ENCODE results near the gene DECR2.
A peak's percentile ranks its signal among the peaks of the same experiment; 100 is the strongest.
"Not testable (repeated sequence)": the region's sequence is repeated elsewhere in the genome, so short reads cannot be mapped to it uniquely, and the experiment has no call there.

DECR2 gene

GRCh38 chr16:405548-406506 lies 4.1 kb downstream of the DECR2 start:
- no peak for DNase-seq

DNA sequence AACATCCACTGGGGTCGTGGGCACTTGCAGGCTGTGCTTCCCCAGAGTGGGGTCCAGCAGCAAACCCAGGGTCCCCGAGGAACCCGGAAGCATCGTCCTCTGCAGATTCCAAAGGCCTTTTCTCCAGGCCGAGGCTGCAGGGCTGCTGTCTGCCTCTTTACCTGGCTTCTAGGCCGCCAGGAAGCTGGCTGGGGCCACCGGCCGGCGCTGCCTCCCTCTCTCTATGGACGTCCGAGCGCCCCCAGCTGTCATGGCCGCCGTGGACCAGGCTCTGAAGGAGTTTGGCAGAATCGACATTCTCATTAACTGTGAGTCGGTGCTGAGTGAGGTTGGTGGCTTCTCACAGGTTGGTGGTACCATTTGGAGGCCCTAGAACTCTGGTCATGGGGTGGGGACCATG lies 5.6 kb downstream of the DECR2 start:
- no peak for DNase-seq

DNA sequence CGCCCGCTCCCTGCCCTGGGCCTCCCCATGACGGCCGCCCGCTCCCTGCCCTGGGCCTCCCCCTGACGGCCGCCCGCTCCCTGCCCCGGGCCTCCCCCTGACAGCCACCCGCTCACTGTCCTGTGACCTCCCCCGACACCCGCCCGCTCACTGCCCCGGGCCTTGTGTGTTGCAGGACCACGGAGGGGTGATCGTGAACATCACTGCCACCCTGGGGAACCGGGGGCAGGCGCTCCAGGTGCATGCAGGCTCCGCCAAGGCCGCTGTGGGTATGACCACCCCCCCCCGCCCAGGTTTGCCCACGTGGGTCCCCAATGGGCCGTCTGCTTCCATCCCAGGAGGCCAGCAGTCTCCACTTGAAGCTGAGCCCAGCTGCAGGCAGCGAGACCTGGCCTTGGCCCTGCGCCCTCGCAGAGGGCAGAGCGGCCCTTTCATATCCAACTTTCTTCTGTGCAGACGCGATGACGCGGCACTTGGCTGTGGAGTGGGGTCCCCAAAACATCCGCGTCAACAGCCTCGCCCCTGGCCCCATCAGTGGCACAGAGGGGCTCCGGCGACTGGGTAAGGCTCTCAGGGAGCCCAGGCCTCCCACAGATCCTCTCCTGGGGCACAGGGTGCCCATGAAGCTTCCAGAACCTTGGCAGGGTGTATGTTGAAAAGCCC lies 9.0 kb downstream of the DECR2 start:
- no peak for DNase-seq

DNA sequence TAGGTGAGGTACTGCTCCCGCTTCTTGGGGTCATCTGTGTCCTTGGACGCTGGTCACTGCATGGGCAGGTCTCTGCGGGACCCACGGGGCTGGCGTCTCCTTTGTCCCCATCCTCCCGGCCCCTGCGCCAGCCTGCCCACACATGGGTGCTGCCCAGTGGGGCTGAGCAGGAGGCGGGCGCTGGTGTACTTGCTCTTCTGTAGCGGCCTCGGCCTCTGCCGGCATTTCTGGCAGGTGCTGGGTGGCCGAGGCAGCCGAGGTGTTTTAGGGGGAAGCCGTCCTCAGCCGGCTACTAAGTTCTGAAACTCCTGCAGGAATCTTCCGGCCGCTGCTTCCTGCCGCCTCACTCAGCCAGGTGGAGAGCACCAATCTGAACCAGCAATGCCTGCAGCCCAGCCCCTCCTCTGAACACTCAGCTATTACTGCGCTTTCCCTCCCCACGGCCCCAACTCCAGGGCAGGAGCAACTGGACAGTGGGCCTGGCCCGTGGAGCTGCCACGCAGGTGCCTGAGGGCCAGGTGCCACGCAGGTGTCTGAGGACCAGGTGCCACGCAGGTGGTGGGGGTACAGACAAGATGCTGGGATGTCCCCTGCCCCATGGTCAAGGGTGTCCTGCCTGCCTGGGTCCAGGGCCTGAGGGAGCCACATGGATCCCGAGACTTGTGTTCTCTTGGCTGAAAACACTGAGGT lies 10.0 kb downstream of the DECR2 start:
- DNase-seq: no peak

GRCh38 chr16:414395-415169 lies 12.9 kb downstream of the DECR2 start:
- DNase-seq: no peak

DNA sequence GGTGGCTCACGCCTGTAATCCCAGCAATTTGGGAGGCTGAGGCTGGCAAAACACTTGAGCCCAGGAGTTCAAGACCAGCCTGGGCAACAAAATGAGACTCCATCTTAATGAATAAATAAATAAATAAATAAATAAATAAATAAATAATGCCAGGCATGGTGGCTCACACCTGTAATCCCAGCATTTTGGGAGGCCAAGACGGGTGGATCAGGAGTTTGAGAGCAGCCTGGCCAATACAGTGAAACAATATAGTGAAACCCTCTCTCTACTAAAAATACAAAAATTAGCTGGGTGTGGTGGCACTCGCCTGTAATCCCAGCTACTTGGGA lies 13.4 kb downstream of the DECR2 start:
- DNase-seq: not testable (repeated sequence)

DNA sequence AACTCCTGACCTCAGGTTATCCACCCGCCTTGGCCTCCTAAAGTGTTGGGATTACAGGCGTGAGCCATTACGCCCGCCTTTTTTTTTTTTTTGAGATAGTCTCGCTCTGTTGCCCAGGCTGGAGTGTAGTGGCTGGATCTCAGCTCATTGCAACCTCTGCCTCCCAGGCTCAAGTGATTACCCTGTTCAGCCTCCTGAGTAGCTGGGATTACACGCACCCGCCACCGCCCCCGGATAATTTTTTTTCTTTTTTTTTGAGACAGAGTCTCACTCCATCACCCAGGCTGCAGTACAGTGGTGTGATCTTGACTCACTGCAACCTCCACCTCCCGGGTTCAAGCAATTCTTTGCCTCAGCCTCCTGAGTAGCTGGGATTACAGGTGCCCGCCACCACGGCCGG lies 20.5 kb downstream of the DECR2 start:
- DNase-seq: not testable (repeated sequence)

DNA sequence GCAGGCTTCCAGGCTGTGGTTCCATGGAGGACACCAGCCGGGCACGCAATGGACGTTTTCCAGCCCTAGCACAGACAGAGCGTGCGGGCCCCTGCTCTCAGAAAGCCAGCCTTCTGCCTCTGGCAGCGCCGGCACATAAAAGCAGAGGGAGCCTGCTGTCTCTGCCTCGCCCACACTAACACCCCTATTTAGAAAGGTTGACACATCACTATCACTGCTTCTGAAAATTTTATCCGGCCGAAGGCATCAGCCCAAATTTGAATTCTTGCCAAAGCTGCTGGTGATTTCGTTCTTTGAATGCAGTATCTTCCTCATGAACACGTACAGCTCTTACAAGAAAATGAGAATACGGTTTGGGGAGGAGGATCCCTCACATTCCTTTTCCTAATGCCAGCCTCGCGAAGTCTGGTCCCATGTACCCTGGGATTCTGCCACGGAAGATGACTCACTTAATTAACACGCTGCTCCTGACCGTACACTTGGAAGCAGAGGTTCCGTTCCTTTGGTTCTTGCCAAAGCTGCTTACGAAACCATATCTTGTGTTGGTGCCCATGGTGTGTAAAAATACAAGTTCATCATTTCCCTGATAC lies 22.4 kb downstream of the DECR2 start:
- DNase-seq: no peak

DNA sequence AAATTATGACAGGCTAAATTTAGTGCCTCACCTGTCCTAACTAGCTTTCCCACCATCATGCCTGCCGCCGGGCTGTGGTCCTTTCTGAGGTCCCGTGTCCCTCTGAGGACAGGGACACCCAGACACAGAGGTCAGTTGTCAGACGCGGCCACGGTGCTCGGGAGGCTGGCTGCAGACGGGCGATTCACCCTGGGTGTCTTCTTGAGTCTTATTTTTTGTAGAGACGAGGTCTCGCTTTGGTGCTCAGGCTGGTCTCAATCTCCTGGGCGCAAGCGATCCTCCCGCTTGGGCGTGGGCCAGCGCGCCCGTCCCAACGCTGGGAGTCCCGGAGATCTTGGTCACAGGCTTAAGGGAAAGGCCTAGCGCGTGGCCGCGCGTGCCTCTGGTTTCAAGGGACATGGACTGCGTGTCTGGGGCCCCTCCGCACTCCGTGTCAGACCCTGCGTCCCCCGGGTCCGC lies 23.0 kb downstream of the DECR2 start:
- DNase-seq: no peak

DNA sequence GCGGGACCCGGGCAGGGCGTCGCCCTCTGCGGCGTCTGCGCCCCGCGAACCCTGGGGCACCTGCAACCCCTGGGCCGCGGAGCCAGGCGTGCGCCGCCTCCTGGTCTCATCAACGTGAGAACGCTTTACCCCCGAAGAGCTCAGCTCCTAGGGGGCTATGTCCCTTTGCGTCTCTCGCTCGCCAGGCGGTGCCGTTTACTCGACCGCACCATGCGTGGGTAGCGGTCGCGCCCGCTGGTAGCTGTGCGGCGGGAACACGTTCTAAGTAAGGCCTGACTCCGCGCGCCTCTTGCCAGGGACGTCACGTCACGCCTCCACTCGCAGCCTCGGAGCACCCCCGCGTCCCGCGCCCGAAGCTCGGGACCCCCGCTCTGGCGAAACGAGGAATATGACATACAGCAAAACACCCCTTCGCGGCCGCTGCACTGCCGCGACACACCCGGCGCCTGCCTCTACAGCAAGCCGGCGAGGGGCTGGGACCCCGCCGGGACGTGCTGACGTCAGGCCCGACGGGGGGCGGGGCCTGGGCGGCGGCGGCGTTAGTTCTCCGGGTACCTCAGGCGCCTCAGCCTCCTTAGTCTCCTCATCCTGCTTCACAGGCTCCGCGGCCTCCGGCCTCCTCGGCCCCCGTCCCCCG lies 23.5 kb downstream of the DECR2 start, which contains the start of gene RAB11FIP3:
Gene RAB11FIP3 (plus strand): TSS at position 568 of the 637 bp plus-strand sequence. CDS start 358 bp downstream, outside the sequence.
- peak; percentile 56 for DNase-seq

DNA sequence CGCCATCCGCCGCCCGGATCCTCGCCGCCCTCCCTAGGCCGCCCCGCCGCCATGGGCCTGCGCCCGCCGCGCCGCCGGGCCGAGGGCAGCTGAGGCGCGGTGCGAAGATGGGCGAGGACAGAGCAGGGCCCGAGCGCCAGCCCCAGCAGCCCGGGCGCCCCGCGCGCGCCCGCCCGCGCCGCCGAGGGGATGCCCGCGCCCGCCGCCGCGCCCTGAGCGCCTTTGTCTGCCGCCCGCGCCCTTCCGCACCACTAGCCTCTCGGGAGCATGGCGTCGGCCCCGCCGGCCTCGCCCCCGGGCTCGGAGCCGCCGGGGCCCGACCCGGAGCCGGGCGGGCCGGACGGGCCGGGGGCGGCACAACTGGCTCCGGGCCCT lies 24.0 kb downstream of the DECR2 start:
- peak; percentile 25 for DNase-seq

DNA sequence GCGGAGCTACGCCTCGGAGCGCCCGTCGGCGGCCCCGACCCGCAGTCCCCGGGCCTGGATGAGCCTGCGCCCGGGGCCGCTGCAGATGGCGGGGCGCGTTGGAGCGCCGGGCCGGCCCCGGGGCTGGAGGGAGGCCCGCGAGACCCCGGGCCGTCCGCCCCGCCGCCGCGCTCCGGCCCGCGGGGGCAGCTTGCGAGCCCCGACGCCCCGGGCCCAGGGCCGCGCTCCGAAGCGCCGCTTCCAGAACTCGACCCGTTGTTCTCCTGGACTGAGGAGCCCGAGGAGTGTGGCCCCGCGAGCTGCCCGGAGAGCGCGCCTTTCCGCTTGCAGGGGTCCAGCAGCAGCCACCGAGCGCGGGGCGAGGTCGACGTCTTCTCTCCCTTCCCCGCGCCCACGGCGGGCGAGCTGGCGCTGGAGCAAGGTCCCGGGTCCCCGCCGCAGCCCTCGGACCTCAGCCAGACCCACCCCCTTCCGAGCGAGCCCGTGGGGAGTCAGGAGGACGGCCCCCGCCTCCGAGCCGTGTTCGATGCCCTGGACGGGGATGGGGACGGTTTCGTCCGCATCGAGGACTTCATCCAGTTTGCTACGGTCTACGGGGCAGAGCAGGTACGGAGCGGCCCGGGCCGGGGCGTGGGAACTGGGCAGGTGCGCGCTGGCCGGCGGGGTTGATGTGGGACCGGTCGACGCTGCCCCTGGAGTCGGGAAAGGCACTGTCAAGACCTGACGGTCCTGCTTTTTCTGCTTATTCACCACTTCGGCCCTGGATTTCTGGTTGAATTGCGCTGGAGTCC lies 24.6 kb downstream of the DECR2 start:
- no peak for DNase-seq

- no peak for DNase-seq
Measured at GRCh38 chr16:426906-427249, 25.2 kb downstream of the DECR2 start.

- no peak for DNase-seq
Measured at GRCh38 chr16:427250-427649, 25.6 kb downstream of the DECR2 start.

GRCh38 chr16:430904-431303 lies 29.2 kb downstream of the DECR2 start:
- no peak for DNase-seq

DNA sequence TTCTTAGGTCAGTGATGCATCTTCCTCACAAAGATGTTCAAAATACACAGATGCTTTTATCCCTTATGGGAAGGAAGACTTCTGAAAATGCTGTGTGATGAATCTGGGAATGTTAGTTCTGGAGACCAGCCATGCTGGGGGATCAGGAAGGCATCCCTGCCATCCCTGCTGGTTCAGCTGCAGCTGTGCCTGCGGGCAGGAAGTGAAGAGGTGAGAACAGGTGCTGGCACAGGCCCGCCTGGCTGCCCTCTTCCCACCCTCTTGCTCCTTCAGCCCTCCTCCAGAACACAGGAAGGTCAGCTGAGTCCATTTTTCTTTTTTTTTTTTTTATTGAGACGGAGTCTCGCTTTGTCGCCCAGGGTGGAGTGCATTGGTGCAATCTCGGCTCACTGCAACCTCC lies 38.9 kb downstream of the DECR2 start:
- DNase-seq: no peak

DNA sequence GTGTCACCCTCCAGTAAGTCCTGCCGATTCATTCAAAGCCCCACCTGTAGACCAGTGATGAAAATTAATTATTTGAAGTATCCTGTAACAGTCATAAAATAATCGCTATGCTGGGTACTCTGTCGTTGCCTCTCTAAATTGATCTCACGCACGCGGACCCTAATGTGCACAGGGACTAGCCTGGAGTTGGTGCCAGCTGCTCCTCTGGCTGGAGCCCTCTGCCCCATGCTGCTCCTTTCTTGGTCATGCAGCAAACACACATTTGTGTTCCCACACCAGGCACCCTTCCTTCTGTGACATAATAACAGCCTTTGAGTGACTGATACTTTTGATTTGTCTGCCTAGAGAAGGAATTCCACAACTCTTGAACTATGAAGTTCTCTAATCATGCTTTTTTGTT lies 39.8 kb downstream of the DECR2 start:
- DNase-seq: no peak

GRCh38 chr16:442976-443375 lies 41.3 kb downstream of the DECR2 start:
- DNase-seq: no peak

DNA sequence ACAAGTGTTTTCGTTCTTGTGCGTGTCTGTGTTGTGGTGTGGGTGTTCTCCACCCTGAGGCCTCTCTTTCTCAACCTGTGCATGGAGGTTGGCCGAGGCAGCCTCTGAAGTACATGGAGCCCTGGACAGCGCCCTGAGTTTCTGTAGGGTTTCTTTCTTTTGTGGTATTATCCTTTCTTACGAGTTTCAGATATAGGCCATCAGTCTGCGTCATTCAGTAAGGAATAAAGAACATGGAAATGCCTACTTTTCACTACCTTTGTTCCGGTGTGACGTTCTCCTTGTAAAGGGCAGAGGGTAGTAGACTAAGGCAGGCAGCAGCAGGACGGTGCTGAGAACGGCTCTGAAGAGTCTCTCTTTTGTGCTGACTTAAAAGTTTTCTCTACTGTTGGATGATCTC lies 42.3 kb downstream of the DECR2 start:
- DNase-seq: no peak

DNA sequence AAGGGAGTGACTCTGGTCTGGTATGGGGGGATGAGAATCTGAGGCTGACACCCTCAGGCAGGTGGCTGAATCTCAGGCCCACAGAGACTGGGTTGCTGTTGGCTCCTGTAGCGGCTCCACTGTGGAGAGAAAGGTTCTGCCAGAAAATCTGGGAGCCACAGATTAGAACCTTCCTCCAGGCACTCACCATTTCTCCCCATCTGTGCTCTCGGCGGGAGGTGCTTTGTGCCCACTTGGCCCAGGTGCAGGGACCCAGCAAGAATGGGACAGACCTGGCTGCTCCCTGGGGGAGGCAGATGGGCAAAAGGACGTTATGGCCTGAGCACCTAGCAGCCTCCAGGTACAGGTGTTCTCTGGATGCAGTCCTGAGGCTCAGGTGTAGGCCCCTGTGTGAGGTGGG lies 43.9 kb downstream of the DECR2 start:
- DNase-seq: no peak

- DNase-seq: no peak
Measured at GRCh38 chr16:450385-450784, 48.7 kb downstream of the DECR2 start.
